Endometrium (tissue), 2 donors: ENCODE data around the gene RAB32.
"Not testable (repeated sequence)": the region's sequence is repeated elsewhere in the genome, so short reads cannot be mapped to it uniquely, and the experiment has no call there.

ENCODE experiments used
- FAIRE-seq: peaks from 2 replicates; lab custom pipeline; 2012; peaks lifted over from hg19 to GRCh38; lab: Jason Lieb, UNC
- donor health status: control.
- donor health status: control.

RAB32 gene

DNA sequence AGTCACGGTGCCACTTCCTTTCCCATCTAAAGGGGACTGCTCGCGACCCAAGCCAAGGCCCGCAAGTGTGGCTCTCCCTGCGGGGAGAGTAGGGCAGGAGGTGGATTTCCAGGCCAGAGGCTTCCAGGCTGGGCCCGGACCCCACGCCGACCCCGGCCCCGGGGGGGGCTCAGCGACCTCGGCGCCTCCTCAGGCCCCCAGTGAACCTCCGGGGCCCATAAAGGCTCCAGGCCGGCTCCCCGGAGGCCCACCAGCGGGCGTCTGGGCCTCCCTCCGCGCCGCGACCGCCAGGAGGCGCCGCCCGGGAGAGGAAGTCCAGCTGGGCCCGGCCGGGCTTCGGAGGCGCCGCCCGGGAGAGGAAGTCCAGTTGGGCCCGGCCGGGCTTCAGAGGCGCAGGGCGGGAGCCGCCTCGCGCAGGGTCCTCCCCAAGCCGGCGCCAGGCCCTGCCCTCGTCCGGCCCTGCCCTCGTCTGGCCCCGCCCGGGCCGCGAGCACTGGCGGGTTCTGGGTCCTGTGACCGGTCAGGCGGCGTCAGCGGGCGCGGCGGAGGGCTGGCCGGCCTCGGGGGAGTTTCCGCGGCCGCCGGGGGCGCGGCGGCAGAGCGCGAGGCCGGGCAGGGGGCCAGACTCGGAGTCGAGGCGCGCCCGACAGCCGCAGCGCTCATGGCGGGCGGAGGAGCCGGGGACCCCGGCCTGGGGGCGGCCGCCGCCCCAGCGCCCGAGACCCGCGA is at the start of gene RAB32:
TSS of gene RAB32 (plus strand) at position 623 of the 729 bp plus-strand sequence. CDS start at position 662, 39 bp downstream.
- FAIRE-seq = no peak

DNA sequence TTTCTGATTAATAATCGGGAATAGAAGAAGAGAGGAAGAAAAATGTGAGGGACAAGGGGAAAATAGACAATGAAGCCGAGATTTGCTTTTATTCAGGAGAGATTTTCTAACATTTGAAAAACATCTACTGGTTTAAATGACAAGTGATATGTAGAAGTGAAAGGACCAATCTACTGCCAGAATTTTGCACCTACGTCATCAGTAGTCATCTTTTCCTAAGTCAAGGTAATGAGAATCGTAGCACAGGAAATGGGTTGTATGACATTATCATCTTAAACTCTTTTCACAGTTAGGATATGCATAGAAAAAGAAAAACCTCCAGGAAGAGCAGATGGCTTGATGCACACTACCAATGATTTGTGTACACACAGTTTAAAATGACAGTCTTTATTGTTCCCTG is 45.3 kb upstream of the RAB32 start:
- no peak for FAIRE-seq

DNA sequence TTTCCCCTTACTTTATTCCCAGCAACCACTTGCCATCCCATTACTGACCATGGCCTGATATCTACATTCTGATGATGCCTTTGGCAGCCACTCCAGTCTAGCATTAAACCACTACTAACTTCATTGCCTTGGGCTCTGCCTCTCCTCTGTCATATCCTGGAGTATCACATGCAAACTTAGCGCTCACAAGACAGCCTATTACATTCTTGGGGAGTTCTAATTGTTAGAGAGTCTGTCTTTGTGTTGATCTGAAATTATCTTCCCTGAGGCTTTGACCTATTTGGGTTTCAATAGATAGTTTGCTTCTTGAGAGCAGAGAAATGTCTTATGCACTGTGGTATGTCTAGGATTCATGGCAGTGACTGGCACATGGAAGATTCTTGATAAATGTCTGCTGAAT is 40.5 kb upstream of the RAB32 start:
- no peak for FAIRE-seq

DNA sequence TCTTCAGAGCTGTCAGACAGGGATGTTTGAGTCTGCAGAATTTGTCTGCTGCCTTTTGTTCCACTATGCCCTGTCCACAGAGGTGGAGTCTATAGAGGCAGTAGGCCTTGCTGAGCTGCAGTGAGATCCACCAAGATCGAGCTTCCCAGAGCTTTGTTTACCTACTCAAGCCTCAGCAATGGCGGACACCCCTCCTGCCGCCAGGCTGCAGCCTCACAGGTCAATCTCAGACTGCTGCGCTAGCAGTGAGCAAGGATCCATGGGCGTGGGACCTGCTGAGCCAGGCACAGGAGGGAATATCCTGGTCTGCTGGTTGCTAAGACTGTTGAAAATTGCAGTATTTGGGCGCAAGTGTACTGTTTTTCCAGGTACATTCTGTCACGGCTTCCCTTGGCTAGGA is 28.4 kb upstream of the RAB32 start:
- FAIRE-seq = no peak

DNA sequence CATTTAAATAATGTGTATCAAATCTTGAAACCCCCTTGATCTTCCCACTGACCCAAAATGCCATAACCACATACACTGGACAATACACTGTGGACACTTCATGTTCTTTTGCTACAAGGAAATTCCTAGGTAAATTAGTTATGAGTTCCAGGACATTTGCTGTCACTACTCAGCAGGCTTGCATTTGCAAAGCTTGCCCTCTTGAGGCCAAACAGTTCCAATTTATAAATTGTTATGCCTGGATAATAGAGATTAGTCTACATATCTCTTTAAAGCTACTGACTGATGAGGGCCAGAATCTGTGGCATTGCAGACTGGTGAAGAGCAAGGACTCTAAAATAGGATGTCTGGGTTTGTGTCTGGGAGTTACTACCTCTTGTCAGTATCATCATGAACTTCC is 17.4 kb upstream of the RAB32 start:
- no peak for FAIRE-seq

DNA sequence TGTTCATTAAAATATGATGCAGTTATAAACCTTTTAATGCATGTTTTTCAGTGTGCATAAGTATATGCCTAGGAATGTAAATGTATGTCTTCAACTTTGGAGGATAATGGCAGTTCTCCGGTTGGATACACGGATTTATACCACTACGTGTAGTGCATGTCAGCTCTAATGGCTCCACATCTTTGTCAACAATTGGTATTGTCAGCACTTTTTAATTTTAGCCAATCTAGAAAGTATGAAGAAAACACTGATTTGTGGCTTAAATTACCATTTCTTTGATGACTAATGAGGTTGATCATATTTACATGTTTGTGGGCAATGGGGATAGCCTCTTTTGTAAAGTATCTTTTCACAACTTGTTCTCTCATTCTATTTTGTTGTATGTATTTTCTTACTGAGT is 10.9 kb upstream of the RAB32 start:
- no peak for FAIRE-seq

DNA sequence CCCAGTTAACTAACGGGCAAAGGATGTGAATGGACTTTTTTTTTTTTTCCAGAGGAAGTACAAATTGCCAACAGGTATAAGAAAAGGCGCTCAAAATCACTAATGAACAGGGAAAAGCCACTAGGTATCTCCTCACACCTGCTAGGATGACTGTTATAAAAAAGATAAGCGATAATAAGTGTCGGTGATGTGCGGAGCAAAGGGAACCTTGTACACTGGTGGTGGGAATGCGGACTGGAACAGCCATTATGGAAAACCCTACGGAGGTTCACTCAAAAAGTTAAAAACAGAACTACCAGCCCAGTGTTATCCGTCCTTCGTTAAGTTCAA is 787 bp upstream of the RAB32 start:
- no peak for FAIRE-seq

DNA sequence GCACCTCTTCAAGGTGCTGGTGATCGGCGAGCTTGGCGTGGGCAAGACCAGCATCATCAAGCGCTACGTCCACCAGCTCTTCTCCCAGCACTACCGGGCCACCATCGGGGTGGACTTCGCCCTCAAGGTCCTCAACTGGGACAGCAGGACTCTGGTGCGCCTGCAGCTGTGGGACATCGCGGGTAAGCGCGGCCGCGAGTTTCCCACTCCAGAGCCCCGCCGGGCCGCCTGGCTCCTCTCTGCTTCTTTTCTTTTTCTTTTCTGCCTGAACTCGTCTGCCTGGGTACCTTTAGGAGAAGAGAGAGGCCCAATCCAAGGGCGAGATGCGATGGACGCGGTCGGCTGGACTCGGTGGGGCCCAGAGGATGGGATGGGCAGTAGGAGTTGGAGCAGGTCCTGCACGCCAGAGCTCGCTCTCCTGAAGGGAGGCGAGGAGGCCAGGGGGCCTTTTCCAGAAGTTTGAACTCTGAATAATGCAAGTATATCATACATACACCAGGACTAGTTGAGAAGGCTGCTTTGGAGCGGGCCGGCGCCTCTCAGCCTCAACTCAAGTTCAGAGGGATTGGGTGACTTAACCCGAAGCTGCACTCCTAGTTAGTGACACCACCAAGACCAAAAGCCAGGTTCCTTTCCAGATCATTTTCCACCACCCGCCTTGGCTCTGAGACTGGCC is 445 bp downstream of the RAB32 start:
- FAIRE-seq = no peak

DNA sequence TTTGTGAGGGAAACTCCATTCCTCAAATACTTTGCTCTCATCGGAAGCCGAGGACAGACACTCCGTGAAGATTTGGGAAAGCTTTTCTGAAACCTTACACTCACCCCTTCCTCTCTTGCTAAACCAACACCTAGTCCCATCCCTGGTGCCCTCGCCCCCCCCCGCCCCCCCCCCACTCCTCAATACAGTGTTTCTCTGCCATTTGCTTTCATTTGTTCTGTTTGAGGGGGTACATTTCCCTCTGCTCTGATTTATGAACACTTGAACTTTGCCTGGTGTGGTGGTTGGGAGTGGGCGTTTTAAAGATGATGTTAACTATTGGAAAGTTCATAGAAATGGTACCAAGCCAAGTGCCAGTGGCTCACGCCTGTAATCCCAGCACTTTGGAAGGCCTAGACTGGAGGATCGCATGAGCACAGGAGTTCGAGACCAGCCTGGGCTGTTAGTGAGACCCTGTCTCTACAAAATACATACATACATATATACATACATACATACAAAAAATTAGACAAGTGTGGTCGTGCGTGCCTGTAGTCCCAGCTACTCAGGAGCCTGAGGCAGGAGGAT is 1.1 kb downstream of the RAB32 start:
- FAIRE-seq = no peak

DNA sequence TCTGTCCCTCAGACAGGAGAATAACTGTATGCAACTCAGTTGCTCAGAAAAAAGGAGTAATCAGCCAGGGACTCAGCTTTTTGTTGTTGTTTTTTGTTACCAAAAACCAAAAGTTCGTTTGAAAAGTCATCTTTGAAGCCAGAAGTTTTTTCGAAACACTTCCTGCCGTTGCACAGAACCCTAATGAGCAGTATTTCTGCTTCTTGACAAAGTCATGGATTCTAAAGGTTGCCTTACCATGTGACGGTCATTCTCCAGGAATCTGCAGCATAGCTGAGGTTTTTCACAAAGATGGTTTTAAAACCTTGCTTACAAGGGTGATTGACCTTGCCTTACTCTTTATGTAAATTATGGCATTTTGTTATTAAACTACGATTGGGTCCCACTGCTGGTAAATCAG is 1.9 kb downstream of the RAB32 start:
- no peak for FAIRE-seq

DNA sequence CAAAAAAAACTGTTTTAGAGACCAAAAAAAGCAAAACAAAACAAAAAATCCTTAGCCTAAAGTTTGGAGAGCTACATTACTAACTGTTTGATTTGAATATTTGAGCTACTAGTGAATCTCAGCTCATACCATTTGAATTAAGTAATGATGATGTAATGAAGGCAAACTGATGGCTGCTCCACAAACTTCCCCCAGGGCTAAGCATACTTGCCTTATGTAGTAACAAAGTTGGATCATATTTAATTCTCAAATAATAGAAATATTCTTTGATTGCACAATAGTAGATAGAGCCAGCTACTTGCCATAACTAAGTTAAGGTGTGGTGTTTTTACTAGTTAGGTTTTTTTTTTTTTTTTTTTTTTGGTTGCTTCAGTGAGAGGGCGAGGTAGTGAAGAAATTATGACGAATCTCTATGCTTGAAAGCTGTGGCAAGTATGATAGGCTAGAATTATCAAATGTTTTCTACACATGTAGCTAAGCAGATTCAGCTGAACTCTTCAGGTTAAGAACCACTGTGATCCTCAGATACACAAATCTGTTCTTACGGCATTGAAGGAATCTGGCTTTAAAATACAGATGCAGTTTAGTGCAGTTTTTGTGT is 2.9 kb downstream of the RAB32 start:
- FAIRE-seq = peak; percentile 82

DNA sequence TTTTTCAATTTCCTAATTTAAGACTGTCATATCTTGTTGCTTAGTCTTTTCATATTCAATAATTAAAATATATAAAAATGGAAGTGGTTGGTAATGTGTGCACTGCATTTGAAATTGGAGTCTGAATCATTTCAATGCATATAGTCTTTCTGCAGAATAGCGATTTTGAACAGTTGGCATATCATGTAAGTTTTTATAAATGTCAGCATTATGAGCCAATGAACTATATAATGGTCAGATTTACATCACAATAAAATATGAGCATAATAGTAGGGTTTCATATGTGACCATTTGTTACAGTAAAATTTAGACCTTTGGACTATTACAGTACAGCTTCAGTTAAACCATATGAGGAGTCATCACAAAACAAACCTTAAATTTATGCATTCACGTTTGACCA is 4.3 kb downstream of the RAB32 start:
- no peak for FAIRE-seq

DNA sequence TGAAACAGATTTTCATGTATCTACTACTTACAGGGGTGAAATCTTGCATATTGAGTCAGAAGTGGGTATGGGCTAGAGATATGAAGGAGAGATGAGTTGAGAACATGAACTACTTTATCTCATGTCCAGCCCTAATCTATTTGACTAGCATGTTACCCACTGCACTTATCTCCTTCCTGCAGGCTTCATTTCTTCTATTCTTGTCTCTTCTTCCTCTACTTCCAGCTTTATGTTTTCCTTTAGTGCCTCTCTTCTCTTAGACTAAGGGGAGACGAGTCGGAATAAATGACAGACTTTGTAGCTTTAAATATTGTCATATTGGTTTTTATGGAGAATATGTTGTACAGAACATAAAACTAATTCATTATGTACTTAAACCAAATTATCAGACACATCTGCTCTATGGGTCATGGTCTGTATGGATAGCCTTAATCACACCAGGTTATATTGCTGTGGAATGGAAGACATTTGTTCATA is 5.3 kb downstream of the RAB32 start:
- no peak for FAIRE-seq

DNA sequence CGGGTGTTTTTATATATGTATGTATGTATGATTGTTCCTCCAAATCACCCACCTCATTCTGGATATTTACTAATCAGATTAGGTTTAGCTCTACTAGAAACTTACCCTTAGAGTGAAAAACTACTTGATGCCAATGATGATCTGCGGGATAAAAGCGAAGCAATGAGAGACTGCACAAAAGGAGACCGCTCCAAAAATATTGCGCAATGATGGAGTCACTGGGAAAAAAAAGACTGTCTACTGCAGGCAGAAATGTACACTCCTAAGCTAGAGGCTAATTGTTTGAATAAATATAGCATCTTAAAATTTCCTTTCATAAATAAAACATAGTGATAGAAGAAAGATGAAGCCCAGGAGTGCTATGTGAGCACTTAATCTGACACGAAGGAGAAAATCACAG is 7.3 kb downstream of the RAB32 start:
- FAIRE-seq = no peak

DNA sequence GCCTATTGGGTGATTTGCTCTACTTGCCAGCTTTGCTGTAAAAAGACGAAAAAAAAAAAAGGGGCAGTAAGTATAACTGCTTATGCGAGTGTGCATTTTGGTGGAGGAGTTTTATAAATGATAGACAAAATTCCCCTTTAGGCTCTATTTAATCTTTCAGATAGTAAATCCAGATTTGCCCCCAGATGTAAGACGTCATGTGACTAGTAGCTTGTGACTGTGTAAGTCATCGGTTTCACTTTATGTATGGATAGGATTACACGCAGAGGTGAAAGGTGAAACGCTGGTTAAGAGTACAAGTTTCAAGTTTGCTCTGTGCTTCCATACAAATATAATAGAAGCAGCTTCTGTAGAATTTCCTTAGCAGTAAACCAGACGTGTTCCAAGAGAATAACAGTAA is 7.9 kb downstream of the RAB32 start:
- no peak for FAIRE-seq

DNA sequence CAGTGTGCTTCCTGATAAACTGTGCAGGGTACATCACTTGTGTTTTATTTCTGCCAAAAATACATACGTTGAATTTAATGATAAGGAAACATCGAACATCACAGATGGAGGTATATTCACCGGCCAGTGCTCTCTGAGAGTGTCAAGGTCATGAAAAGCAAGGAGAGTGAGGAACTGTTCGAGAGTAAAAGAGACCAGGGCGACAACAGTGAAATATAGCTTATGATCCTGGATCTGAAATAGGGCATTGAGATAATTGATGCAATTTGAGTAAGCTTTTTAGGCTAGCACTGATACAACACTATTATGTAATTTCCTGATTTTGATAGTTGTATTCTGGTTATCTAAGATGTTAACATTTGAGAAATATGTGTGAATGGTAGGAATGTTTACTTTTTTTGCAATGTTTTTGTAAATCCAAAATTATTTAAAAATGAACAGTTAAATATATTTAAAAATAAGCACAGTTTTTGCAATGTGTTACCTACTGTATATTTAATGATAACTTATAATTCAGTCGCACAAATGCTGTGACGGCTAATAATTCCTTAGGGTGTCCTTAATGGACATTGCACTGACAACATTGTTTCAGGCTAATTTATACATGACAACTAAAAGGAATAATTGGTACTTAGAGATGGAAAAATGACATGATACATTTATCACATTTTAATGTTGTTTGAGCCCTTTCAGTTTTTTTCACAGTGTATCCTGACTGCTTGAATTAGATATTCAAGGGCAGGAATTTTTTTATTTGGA is 9.9 kb downstream of the RAB32 start:
- FAIRE-seq = no peak

DNA sequence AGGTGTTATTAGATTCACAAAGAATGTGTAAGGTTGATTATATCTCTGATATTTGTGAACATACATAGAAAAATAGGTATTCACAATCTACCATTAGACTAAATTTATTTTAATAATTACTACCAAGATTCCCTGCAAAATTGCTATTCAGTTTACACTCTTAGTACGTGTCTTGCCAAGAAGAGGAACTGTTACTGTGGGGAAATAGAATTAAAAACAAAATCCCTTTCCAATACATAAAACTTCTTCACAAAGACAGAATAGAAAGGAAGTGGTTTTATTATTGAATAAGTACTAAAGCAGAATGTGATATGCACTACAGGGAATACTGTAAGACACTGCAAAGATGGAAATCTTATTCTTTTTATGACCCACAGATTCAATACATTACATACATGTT is 17.0 kb downstream of the RAB32 start:
- no peak for FAIRE-seq

DNA sequence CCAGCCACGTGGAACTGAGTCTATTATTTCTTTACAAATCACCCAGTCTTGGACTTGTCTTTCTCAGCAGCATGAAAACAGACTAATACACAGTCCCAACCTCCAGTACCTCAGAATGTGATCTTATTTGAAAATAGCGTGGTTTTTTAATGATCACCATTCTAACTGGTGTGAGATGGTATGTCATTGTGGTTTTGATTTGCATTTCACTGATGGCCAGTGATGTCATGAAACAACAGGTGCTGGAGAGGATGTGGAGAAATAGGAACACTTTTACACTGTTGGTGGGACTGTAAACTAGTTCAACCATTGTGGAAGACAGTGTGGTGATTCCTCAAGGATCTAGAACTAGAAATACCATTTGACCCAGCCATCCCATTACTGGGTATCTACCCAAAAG is 23.0 kb downstream of the RAB32 start:
- FAIRE-seq = not testable (repeated sequence)

DNA sequence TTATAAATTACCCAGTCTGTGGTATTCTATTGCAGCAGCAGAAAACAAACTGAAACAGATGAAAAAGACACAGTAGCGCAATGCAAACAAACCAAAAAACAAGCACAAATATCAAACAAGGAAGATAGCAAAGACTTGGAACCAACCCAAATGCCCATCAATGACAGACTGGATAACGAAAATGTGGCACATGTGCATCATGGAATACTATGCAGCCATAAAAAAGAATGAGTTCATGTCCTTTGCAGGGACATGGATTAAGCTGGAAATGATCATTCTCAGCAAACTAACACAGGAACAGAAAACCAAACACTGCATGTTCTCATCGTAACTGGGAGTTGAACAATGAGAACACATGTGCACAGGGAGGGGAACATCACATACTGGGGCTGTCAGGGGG is 25.0 kb downstream of the RAB32 start:
- not testable (repeated sequence) for FAIRE-seq

DNA sequence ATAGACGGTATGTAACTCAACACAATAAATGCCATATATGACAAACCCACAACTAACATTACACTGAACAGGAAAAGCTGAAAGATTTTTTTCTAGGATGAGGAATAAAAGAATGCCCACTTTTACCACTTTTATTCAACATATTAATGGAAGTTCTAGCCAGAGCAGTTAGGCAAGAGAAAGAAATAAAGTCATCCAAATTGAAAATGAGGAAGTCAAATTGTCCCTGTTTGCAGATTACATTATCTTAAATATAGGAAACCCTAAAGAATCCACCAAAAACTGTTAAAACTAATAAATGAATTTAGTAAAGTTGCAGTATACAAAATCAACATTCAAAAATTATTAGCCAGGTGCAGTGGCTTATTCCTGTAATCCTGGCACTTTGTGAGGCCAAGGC is 30.6 kb downstream of the RAB32 start:
- FAIRE-seq = no peak

DNA sequence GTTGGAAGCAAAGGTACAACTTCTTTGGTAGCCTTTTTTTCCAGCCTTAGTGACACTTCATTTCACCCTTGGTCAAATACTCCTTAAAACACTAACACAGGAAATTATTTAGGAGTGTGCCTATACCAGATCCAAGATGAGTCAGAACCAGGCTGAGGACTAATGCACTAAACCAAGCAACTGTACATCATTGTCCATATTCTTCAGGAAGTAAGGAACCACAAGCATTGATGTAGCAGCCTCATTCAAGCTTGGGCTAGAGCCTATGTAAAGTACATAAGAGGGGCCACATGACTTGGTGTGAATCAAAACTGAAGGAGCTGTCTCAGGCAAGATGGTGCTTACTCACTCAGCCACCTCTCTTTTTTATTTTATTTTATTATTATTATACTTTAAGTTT is 34.4 kb downstream of the RAB32 start:
- no peak for FAIRE-seq

DNA sequence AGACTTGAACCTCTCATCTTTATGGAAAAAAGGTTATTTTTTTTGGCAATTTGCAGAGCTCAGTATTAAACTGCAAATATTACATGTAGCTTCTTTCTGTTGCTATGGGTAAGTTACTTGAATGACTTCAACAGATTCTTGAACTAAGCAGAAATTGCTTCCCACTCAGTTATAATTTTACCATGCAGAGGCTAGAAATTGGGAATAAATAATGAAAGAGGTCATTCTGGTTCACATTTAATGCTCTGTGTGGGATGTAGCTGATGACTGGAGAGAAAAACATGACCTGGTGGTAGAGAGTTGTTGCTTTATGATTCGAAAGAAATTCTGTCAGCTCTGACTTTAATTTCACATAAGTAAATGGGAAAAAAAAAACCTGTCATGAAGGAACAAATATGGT is 38.3 kb downstream of the RAB32 start:
- no peak for FAIRE-seq

DNA sequence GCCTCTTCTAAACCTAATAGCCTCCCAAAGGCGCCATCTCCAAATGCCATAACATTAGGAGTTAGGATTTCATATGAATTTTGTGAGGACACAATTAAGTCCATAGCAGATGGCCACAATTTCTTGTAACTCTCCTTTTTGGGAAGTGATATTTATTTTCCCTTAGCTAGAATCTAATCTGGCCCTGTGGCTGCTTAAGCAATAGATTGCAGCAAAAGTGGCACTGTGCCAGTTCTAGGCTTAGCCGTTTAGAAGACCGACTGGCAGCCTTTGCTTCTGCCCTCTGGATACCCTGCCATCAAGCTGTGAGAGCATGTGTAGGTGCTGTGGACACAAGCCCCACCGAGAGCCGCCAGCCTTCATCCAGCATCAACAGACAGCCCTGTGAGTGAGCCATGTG is 39.2 kb downstream of the RAB32 start:
- no peak for FAIRE-seq
